DND-41 (cell line): ENCODE results near the gene NME7.

Source experiments
- EZH2 ChIP-seq: IDR thresholded peaks from 3 replicates; pipeline ENCODE4 v1.6.1; 2012; ENCODE audit warnings: borderline replicate concordance, low read depth, mild to moderate bottlenecking, moderate library complexity, low read length, inconsistent platforms; ENCODE audit not compliant: severe bottlenecking
- TF ChIP-seq, protein P1 (sequence below): IDR thresholded peaks from 2 replicates; pipeline ENCODE4 v1.5.1; 2012; ENCODE audit warnings: borderline replicate concordance, low read length, moderate library complexity, mild to moderate bottlenecking; ENCODE audit not compliant: poor library complexity, severe bottlenecking; ENCODE audit errors: extremely low read depth

DNA sequence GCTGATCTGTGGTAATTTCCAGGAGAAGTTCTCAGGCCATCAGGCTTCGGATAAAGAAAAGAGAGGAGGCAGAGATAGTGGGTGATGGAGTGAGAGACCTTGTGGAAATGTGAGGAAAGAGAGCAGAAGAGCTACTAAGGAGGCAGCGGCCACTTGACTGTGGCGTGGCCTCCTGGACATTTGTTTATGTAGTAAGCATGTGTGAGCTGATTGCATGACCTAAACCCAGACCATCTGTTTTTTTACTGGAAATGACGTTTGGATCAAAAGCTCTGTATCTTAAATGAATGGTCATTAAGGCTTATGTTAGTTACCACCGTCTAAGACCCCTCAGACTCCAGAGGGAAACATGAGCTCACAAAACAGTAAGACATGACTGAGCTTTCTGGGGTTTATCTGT, 247.5 kb downstream of the NME7 start:
- TF ChIP-seq, protein P1, sequence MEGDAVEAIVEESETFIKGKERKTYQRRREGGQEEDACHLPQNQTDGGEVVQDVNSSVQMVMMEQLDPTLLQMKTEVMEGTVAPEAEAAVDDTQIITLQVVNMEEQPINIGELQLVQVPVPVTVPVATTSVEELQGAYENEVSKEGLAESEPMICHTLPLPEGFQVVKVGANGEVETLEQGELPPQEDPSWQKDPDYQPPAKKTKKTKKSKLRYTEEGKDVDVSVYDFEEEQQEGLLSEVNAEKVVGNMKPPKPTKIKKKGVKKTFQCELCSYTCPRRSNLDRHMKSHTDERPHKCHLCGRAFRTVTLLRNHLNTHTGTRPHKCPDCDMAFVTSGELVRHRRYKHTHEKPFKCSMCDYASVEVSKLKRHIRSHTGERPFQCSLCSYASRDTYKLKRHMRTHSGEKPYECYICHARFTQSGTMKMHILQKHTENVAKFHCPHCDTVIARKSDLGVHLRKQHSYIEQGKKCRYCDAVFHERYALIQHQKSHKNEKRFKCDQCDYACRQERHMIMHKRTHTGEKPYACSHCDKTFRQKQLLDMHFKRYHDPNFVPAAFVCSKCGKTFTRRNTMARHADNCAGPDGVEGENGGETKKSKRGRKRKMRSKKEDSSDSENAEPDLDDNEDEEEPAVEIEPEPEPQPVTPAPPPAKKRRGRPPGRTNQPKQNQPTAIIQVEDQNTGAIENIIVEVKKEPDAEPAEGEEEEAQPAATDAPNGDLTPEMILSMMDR, result no peak
- no peak for TF ChIP-seq EZH2
